ENCODE data around the gene ACOT7.

DNA sequence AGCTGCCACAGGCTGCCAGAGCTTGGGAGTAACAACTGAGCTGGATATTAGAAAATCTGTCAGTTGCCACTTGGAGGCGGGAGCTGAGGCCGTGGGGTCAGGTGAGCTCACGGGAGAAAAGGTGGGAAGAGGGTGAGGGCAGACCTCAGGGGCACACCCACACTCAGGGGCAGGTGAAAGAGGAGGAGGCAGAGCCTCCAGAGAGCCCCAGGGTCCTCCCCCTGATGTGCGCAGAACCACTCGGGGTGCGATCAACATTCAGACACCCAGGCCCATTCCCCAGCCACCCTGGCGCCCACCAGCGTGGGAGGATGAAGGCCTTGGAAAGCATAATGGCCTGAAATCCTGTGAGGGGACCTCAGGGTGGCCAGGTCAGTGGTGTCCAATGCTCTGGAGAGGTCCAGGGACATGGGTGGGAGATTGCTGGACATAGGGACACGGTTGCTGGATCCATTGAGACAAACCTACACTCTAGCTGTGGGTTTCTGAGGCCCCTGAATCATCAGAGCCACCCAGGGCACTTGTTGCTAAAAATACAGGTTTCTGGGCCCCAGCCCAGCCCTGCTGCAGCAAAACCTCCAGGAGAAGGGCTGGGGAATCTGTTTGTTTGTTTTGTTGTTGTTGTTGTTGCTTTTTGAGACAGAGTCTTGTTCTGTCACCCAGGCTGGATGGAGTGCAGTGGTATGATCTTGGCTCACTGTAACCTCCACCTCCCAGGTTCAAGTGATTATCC lies 83.3 kb downstream of the ACOT7 start:
- TF ChIP-seq CTCF (conservative IDR thresholded peaks at IDR 0.05; ENCODE audit: low read length) (no peak), EZH2phosphoT487 (IDR thresholded peaks at IDR 0.05; ENCODE audit: borderline replicate concordance) (no peak)

Data from Loucy (cell line).